HG03280 (cell line): ENCODE measurements around the gene OTOGL.

Experiments used
- ATAC-seq: cut with Tn5 transposase; IDR thresholded peaks from one replicate; pipeline ENCODE4 v1.9.1; 2021; ENCODE audit warnings: mild to moderate bottlenecking, moderate library complexity; ENCODE audit not compliant: unreplicated experiment

OTOGL gene

GRCh38 chr12:80422550-80422949, 323.2 kb downstream of the OTOGL start:
- ATAC-seq: no peak
